Measurements from ENCODE around the gene MMP19. TPM values are rescaled to one million over a fixed set of nuclear protein-coding genes. Genes with fewer than 3 reads are reported as not detected.
A peak's percentile ranks its signal among the peaks of the same experiment; 100 is the strongest.

The MMP19 gene
- 2.2 and 2.3 TPM in 2 replicates for total RNA-seq (2021)
- percentile 32 among the genes with signal in this experiment for Bru-seq, nascent RNA
- percentile 38 among the genes with signal in this experiment for BruChase-seq, experiment 1, labeled RNA remaining after a 2-hour chase
- BruChase-seq, experiment 2, labeled RNA remaining after a 6-hour chase: percentile 41 among the genes with signal in this experiment
- long read RNA-seq, partial matches to known transcripts: 0 of 3 reads
- long read RNA-seq, other reads (novel, unspliced or antisense): 0 of 3 reads

- ChIA-PET POLR2A (ENCODE audit: low non-redundant PET) (no interaction called here), CTCF (no interaction called here)
- intact Hi-C loops (cut with micrococcal nuclease; ENCODE audit: unreplicated experiment): no loop called here
- peak; percentile 73 for DNase-seq (ENCODE audit: low spot score)
- no peak within 1 kb of the TSS for H3K4me3 ChIP-seq (ENCODE audit: low read depth, low read length, poor library complexity, severe bottlenecking)
- peaks cover 24% of the 10 kb centered on the region for H3K4me1 ChIP-seq (ENCODE audit: insufficient read depth, low read length, poor library complexity, severe bottlenecking)
- BruUV-seq (replicated peaks): no TSS peak
- H3K27me3 ChIP-seq (replicated peaks; ENCODE audit: insufficient read depth, low read depth, low read length, poor library complexity): no peaks in the 10 kb centered on the region
- H3K9me3 ChIP-seq (ENCODE audit: low read depth, low read length, poor library complexity, severe bottlenecking): no peaks in the 10 kb centered on the region
- TF ChIP-seq EZH2 (IDR thresholded peaks at IDR 0.05; ENCODE audit: borderline replicate concordance, low read depth, low read length, poor library complexity, severe bottlenecking): no peak
- TF ChIP-seq CTCF (conservative IDR thresholded peaks at IDR 0.05; ENCODE audit: low read depth, low read length): no peak
- H3K36me3 ChIP-seq (ENCODE audit: insufficient read depth, low read length, poor library complexity, severe bottlenecking): no peaks in the 10 kb centered on the region
- H3K27ac ChIP-seq (ENCODE audit: low read depth, low read length, poor library complexity, severe bottlenecking): no peak within 1 kb of the TSS
Measured at GRCh38 chr12:55842681-55843429, at the start of gene MMP19. Gene MMP19, minus strand, starts transcription at chr12:55842936. Its CDS starts 106 bp downstream, at chr12:55842830.

GRCh38 chr12:55891310-55891709, 48.6 kb upstream of the MMP19 start:
- DNase-seq (ENCODE audit: low spot score): no peak
- no peak overlapping the region for H3K4me3 ChIP-seq (ENCODE audit: low read depth, low read length, poor library complexity, severe bottlenecking)
- no TSS peak for BruUV-seq (replicated peaks)
- H3K27me3 ChIP-seq (replicated peaks; ENCODE audit: insufficient read depth, low read depth, low read length, poor library complexity): no peaks in the 10 kb centered on the region
- H3K36me3 ChIP-seq (ENCODE audit: insufficient read depth, low read length, poor library complexity, severe bottlenecking): no peaks in the 10 kb centered on the region
- intact Hi-C loops (cut with micrococcal nuclease; ENCODE audit: unreplicated experiment): no loop called here
- ChIA-PET CTCF (no interaction called here), POLR2A (ENCODE audit: low non-redundant PET) (no interaction called here)
- H3K27ac ChIP-seq (ENCODE audit: low read depth, low read length, poor library complexity, severe bottlenecking): no peak overlapping the region
- H3K4me1 ChIP-seq (ENCODE audit: insufficient read depth, low read length, poor library complexity, severe bottlenecking): no peaks in the 10 kb centered on the region
- TF ChIP-seq CTCF (conservative IDR thresholded peaks at IDR 0.05; ENCODE audit: low read depth, low read length) (no peak), EZH2 (IDR thresholded peaks at IDR 0.05; ENCODE audit: borderline replicate concordance, low read depth, low read length, poor library complexity, severe bottlenecking) (no peak)
- H3K9me3 ChIP-seq (ENCODE audit: low read depth, low read length, poor library complexity, severe bottlenecking): no peaks in the 10 kb centered on the region

- BruUV-seq (replicated peaks): no TSS peak
- ChIA-PET CTCF (no interaction called here), POLR2A (ENCODE audit: low non-redundant PET) (no interaction called here)
- intact Hi-C loops (cut with micrococcal nuclease; ENCODE audit: unreplicated experiment): no loop called here
- no peak for DNase-seq (ENCODE audit: low spot score)
- H3K27me3 ChIP-seq (replicated peaks; ENCODE audit: insufficient read depth, low read depth, low read length, poor library complexity): no peaks in the 10 kb centered on the region
- TF ChIP-seq CTCF (conservative IDR thresholded peaks at IDR 0.05; ENCODE audit: low read depth, low read length): no peak
- no peak for TF ChIP-seq EZH2 (IDR thresholded peaks at IDR 0.05; ENCODE audit: borderline replicate concordance, low read depth, low read length, poor library complexity, severe bottlenecking)
- no peaks in the 10 kb centered on the region for H3K4me1 ChIP-seq (ENCODE audit: insufficient read depth, low read length, poor library complexity, severe bottlenecking)
- no peaks in the 10 kb centered on the region for H3K9me3 ChIP-seq (ENCODE audit: low read depth, low read length, poor library complexity, severe bottlenecking)
- H3K36me3 ChIP-seq (ENCODE audit: insufficient read depth, low read length, poor library complexity, severe bottlenecking): no peaks in the 10 kb centered on the region
- no peak overlapping the region for H3K4me3 ChIP-seq (ENCODE audit: low read depth, low read length, poor library complexity, severe bottlenecking)
- H3K27ac ChIP-seq (ENCODE audit: low read depth, low read length, poor library complexity, severe bottlenecking): no peak overlapping the region
Measured at GRCh38 chr12:55885113-55885512, 42.4 kb upstream of the MMP19 start.

Data from A673 (cell line).